ENCODE measurements around the gene C1orf122. TPM values are rescaled to one million over a fixed set of nuclear protein-coding genes. Genes with fewer than 3 reads are reported as not detected.

The C1orf122 gene
- total and polyA plus RNA-seq, 2 of the 8 experiments (the other 6 are each of a cell fraction or from before 2014, with no cell fraction given): 32.1 to 36.9 TPM

DNA sequence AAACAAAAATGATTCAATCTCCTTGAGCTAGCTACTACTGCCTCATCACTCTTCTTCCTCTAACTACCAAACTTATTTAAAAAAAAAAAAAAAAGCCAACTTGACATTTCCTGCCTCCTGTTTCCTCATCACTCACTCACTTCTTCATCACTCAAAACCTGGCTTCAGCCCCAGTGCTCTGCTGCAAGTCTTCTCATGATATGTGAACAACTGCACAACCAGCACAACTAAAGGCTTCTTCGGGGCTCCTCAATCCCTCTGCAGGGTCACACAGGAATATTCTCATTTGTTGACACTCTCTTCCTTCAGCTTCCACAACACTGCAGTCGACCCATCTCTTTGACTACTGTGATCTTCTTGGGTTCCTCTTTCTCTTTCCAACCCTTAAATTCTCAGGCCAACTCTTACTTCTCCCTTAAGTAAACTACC is 44.2 kb downstream of the C1orf122 start:
- no peak for FAIRE-seq
- no peak overlapping the region for H2AFZ ChIP-seq (ENCODE audit: low read length)

More for the DNA sequence above, 44.2 kb downstream of the C1orf122 start:
- H2BK15ac ChIP-seq (ENCODE audit: low read length): no peak overlapping the region
- H2BK120ac ChIP-seq (replicated peaks; ENCODE audit: low read depth, low read length): no peak overlapping the region
- H3K4me2 ChIP-seq (ENCODE audit: insufficient read depth in 1 of 2, low read depth in 2 of 2, low read length in 2 of 2): no peak overlapping the region
- H3K9ac ChIP-seq (replicated peaks in 1 of 4; ENCODE audit: extremely low read depth in 1 of 4, low read depth in 3 of 4, low read length in 3 of 4): no peak overlapping the region
- H4K5ac ChIP-seq (ENCODE audit: insufficient read length, low read depth, low read length): no peak overlapping the region
- no peaks in the 10 kb centered on the region for H3K23me2 ChIP-seq (ENCODE audit: low read depth, low read length)
- ChIA-PET POLR2A (ENCODE audit: partially characterized antibody) (interaction anchor here (0.9 kb wide), 1 partner anchor 45 kb away, joined by 3 read pairs; no protein-coding TSS in a partner anchor), CTCF (ENCODE audit: partially characterized antibody) (interaction anchor here (0.6 to 2.4 kb wide), 7 partner anchors 9 to 276 kb away, joined by 3 to 22 read pairs (median 4); partner anchors contain the start of gene MTF1)
- no peak overlapping the region for H3K56ac ChIP-seq (replicated peaks; ENCODE audit: insufficient read length, low read depth, low read length)
- H3K4me1 ChIP-seq (replicated peaks in 1 of 4; ENCODE audit: control insufficient read depth in 3 of 4, insufficient read depth in 4 of 4, low read length in 3 of 4): no peaks in the 10 kb centered on the region
- no peak overlapping the region for H4K8ac ChIP-seq (ENCODE audit: extremely low read depth, insufficient read depth, low read length)
- H3K27me3 ChIP-seq (replicated peaks in 1 of 4; ENCODE audit: control insufficient read depth in 3 of 4, extremely low read depth in 1 of 4, insufficient read depth in 3 of 4, low read length in 3 of 4): no peaks in the 10 kb centered on the region
- no peak overlapping the region for H2AK5ac ChIP-seq (ENCODE audit: low read depth, low read length)
- TF ChIP-seq CREB1 (IDR thresholded peaks at IDR 0.05) (no peak), CBX5 (IDR thresholded peaks at IDR 0.05; ENCODE audit: low read depth, low read length) (no peak), USF2 (IDR thresholded peaks at IDR 0.05; ENCODE audit: low read length) (no peak), RAD21 (IDR thresholded peaks at IDR 0.05 in 1 of 2, conservative IDR thresholded peaks at IDR 0.05 in 1 of 2; ENCODE audit: low read depth in 2 of 2, low read length in 2 of 2) (no peak), TCF12 (IDR thresholded peaks at IDR 0.05; ENCODE audit: low read depth, low read length) (no peak), KDM1A (IDR thresholded peaks at IDR 0.05; ENCODE audit: borderline replicate concordance, low read length) (no peak), SIRT6 (IDR thresholded peaks at IDR 0.05; ENCODE audit: low read length) (no peak), TEAD4 (IDR thresholded peaks at IDR 0.05; ENCODE audit: low read depth, low read length) (no peak), EZH2 (IDR thresholded peaks at IDR 0.05; ENCODE audit: low read depth, low read length, severe bottlenecking) (no peak), TBP (IDR thresholded peaks at IDR 0.05; ENCODE audit: low read depth, low read length) (no peak), NRF1 (IDR thresholded peaks at IDR 0.05; ENCODE audit: low read depth, low read length) (no peak), CHD1 (IDR thresholded peaks at IDR 0.05; ENCODE audit: low read depth, low read length) (no peak), SRF (IDR thresholded peaks at IDR 0.05; ENCODE audit: low read depth, low read length) (no peak), TAF1 (IDR thresholded peaks at IDR 0.05; ENCODE audit: low read depth, low read length) (no peak)
- H3K14ac ChIP-seq (ENCODE audit: insufficient read length): no peak overlapping the region
- H3K27ac ChIP-seq (ENCODE audit: low read depth, low read length): no peak overlapping the region
- 85% methylated on average over 2 of the region's 2 CpGs; no CpG with 5 or more reads in 1 of the 2 experiments for WGBS, 2 experiments (ENCODE audit: extremely low coverage in 1 of 2, insufficient coverage in 1 of 2, insufficient read length in 1 of 2, insufficient replicate concordance in 2 of 2, low coverage in 1 of 2, low lambda C conversion rate in 2 of 2, missing lambda C conversion rate in 1 of 2)
- H3K36me3 ChIP-seq (ENCODE audit: control insufficient read depth in 2 of 4, insufficient read depth in 4 of 4, low read length in 3 of 4): peaks cover 1 to 9% (median 2%) of the 10 kb centered on the region in 4 experiments; a peak in 4 of 8 replicates
- no peak overlapping the region for H3K23ac ChIP-seq (ENCODE audit: insufficient read length)
- H2BK20ac ChIP-seq (ENCODE audit: low read length): no peak overlapping the region
- no peak overlapping the region for H2BK5ac ChIP-seq (ENCODE audit: low read depth, low read length)
- H3K4ac ChIP-seq (replicated peaks; ENCODE audit: insufficient read length, low read depth, low read length): no peak overlapping the region
- peaks cover 11% of the 10 kb centered on the region for H3K79me1 ChIP-seq (ENCODE audit: low read depth, low read length)
- H3K79me2 ChIP-seq (ENCODE audit: control insufficient read depth in 1 of 2, insufficient read depth in 2 of 2, low read length in 2 of 2): peaks cover 0 to 44% of the 10 kb centered on the region in 2 experiments; a peak in 2 of 4 replicates
- no peak overlapping the region for H3K18ac ChIP-seq (ENCODE audit: extremely low read depth, low read length)
- no peaks in the 10 kb centered on the region for H3K9me3 ChIP-seq (ENCODE audit: insufficient read depth in 2 of 2, low read depth in 1 of 2, low read length in 1 of 2)
- no peak overlapping the region for H2BK12ac ChIP-seq (ENCODE audit: low read depth, low read length)
- no peak for DNase-seq (ENCODE audit: low read depth in 1 of 2, low spot score in 2 of 2)
- no peak overlapping the region for H4K91ac ChIP-seq (replicated peaks; ENCODE audit: insufficient read length, low read length)
- H4K20me1 ChIP-seq (replicated peaks in 1 of 2; ENCODE audit: control insufficient read depth in 1 of 2, insufficient read depth in 2 of 2, low read length in 2 of 2): peaks cover 0 to 6% of the 10 kb centered on the region in 2 experiments
- no peak overlapping the region for H3K4me3 ChIP-seq (ENCODE audit: extremely low read depth in 1 of 4, insufficient read depth in 2 of 4, low read depth in 3 of 4, low read length in 4 of 4)
